IPS DF 4.7 (cell line): ENCODE measurements around the gene FLT4.

Source experiments
- DNase-seq: peaks from one replicate; pipeline ENCODE4 v3.0.0-alpha.2; 2013; ENCODE audit warnings: low spot score; ENCODE audit errors: extremely low read depth

FLT4 gene

DNA sequence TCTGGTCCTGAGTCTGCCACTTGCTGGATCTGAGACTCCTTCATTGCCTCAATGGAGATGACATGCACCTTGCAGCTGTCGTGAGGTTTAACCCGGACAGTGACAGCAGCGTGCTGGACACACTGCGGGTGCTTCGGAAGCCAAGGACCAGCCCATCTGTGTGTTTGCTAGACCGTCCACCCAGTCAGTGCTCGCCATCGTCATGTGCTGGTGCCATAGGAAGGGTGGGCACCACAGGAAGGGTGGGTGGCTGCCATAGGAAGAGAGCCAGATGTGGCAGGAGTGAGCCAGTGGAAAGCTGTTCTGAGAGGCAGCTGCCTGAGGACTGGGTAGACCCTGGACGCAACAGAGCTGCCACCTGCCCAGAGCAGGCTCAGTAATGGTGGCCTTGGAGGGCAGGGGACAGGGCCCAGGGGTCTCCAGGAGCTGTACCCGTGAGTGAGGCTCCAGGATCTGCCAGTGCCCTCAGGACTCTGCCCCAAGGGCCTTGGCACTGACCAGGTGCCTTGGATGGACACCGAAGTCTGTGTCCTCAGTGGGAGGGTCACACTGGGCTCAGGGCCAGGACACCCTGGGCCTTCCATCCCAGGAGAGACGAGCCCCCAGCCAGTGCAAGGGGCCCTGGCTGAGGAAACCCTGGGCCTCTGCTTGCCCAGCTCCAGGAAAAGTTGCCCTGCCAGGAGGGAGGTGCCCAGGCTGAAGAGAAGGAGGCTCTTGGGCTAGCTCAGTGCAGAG is 21.8 kb downstream of the FLT4 start:
- no peak for DNase-seq

DNA sequence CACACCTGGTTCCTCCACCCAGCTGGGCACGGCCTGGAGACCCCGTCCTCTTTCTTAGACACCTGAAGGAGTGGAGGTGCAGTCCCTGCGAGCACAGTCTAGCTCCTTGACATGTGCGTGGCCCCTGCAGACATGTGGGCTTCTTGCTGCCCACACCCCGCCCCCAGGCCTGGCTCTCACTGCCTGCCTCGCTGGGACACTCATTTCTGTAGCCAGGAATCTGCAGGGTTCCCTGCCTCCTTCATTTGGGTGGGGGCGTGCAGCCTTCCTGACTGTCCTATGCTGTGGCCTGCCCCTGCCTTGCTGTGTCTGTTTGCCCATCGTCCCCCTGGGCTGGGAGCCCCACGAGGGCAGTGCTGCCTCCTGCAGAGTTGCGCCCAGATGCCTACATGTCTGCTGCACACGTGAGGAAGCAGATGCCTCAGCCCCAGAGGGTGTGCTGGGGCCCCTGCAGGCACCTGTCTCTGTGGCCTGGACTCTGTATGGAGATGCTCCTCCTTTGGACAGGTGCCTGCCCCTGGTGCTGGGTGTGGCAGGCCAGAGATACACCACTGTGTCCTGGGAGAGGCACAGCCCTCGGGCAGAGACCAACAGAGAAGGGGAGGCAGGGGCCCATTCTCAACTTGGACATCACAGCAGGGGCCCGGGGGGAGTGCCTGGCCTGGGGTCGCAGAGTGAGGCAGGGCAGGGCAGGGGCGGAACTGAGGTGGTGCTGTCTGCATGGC is 22.6 kb downstream of the FLT4 start:
- DNase-seq, result no peak

DNA sequence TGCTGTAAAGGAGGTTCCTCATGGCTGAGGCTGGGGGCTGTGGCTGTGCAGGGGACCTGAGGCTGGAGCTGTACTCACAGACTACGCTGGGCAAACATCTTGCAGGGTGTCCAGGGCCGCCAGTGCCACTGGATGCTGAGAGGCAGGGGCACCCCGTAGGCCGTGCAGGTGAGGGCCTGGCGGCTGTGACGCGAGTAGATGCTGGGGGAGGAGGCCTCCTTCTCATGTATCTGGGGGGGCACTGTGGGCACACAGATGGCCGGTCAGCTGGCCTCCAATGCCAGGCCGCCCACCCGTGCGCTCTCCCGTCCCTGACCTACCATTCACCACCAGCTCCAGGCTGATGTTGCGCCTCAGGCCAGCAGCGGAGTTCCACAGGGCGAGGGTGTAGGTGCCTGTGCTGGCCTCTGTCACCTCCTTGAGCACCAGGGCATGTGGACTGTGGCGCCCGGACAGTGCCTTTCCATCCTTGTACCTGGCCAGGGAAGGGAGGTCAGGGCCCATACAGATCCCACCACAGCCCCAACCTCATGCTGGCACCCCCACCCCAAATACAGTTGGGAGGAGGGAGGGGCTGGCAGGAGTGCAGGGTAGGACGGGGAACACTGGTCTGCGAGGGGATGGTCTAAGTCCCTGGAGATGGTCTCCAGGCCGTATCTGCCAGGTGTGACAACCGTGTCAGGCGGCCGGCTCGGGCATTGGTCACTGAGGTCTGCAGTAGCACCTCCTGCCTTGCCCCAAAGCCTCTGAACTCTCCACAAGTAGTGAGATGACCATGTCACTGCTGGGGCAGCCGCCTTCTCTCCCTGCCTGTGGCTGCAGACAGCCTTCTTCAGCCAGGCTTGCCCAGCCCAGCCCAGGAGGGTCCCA is 23.4 kb downstream of the FLT4 start:
- DNase-seq, result no peak

DNA sequence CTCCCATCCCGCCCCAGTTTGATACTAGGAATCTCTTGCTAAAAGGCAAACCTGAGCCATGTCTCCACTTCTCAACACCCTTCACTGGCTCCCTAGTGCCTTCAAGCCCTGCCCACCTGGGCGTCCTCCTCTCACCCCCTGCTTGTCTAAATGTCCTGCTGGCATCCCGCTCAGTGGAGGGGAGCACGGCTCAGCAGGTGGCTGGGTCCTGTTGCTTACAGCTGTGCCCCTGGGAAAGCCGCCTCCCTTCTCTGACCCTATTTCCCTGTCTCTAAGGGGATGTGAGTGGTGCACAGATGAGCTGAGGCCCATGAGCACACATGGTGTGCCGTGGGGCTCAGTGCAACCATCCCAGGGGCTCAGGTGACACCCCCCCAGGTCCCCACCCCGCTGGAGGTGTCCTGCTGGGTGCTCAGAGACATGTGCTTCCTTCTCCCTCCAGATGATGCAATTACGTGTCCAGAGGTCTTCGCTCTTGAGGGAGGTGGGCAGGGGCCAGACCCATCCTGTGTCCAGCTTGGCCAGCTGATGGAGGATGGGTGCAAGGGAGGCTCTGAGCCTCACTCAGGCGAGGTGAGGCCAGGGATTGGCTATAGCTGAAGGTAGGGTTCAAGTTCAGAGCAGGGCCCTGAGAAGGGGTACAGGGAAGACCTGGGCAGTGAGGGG is 24.1 kb downstream of the FLT4 start:
- no peak for DNase-seq

DNA sequence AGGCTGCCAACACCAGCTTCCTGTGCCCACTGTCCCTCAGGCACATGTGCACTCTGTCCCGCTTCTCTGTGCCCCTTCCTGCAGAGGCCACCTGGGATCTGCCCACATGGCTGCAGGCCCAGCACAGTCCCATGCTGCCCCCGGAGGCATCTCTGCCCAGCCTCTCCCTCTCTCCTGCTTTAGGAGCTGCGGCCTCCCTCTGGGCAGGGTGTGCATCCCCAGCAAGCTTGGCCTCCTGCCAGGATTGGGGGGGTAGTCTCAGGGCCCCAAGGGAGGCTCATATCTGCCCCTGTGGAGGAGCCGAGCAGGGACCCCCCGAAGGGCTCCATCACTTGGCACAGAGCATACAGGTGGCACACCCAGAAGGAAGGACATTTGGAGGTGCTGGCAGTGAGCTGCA is 24.8 kb downstream of the FLT4 start:
- no peak for DNase-seq

DNA sequence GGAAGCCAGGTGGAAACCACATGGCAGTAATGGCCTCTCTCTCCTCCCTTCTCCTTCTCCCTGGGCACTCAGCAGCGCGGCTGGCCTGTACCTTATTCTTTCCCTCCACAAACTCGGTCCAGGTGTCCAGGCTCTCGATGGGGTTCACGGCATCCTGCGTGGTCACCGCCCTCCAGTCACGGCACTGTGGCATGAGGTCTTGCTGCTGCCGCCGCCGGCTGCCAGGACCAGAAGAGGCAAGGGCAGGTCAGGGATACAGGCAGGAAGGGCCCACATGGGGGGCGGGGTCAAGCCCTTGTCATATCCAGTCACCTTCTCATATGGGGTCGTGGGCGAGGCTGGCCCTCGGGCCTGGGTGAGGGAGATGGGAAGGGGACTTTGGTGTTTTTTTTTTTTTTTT is 25.6 kb downstream of the FLT4 start:
- no peak for DNase-seq

DNA sequence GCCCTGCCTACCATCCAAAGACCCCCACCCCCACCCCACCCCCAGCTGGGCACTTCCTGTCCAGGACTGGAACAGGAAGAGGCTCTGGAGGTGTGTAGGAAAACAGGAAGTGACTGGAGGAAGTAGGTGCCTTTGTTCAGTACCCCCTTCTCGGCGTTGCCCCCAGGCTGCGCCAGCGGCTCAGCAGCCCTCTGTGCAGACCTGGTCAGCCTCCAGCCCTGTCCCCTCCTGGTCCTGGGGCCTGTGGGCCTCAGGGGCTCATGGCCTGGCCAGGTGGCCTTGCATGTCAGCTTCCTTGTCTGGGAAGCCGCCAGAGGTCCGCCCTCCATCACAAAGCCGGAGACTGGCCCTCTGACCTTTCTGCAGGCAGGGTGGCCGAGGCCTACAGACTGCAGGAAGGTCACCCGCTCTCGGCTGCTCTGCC is 26.0 kb downstream of the FLT4 start:
- no peak for DNase-seq

DNA sequence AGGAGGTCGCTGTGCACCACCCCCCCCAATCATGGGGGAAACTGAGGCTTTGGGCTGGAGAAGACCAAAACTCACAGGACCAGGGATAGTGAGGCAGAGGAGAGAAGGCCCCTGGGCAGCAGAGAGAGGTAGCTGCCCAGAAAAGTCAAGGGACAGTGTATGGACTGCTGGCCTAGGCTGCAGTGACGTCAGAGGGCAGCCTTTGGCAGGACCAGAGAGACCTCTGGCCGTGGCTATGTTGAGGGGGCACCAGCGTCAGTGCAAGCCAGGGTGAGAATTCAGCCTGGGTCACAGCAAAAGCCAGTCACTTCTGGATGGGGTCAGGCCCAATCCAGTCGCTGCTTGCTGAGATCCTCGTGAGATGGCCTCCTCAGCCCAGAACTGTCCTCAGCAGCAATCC is 26.5 kb downstream of the FLT4 start:
- DNase-seq, result no peak

DNA sequence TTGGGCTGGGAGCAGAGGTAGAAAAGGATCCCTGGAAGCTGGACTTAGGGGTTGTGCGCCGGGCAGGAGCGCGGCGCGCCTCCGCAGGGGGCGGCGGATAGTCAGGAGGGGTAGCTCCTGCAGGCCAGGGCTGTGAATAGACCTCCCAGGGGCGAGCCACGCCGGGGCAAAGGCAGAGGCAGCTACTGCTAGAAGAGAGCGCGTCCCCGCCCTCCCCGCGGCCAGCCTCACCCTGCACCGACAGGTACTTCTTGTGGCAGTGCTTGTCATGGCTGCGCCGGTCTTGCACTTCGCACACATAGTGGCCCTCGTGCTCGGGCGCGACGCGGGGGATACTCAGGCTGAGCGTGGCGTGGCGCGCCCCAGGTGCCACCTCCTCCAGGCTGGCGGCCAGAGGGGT is 28.1 kb downstream of the FLT4 start:
- no peak for DNase-seq

DNA sequence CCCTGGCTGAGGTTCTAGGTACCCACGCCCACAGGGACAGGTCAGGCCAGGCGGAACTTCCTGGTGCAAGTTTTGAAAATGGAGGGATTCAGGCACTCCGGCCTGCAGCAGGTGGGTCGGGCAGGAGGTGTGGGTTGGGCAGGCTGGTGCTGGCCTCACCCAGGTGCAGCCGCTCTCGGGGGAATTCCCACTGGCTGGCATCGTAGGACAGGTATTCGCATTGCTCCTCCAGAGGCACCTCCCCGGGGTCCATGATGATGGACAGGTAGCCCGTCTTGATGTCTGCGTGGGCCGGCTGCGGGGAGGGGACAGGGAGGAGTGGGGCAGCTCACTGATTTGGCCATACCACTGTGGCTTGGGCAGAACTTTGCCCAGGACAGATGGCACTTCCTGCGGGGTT is 29.4 kb downstream of the FLT4 start:
- no peak for DNase-seq

DNA sequence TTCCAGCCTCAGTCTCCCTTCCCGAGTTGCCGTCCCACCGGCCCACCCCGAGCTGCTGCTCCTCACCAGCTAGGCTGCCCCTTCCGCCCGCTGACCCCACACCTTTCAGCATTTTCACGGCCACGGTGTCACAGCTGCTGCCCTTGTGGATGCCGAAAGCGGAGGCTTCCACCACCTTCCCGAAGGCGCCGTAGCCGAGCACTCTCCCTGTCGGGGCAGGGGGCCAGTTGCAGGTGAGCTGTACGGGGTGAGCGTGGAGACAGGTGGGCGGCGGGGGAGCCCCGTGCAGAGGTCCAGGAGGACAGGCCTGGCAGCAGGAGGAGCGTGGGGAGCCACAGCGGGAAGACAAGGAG is 29.9 kb downstream of the FLT4 start:
- no peak for DNase-seq

DNA sequence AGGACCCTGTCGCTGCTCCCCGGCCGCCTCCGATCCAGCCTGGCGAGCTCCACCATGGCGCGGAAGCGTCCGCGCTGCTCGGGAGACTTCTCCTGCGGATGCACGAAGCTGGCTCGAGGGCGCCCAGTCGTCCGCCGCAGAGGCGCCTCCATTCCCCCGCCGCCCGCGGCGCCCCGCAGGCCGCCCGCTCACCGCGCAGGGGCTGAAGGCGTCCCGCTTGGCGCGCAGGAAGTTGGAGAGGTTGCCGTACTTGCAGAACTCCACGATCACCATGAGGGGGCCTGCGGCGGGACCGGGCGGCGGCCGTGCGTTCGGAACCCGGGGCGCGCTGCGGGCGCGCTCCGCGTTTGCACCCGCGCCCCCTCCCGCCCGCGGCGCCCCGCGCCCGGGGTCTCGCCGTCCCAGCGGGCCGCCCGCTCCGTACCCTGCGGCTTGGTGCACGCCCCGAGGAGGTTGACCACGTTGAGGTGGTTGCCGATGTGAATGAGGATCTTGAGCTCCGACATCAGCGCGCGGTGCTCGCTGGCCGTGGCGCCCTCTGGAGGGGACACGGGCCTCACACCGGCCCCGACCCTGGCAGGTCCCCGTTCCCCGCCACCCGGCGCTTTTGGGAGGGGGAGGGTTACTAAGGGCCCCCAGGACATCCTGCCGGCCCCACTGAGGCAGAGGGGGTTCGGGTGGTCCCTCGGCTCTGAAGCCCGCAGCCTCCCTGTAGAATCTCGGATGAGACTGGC is 30.4 kb downstream of the FLT4 start:
- DNase-seq, result no peak

DNA sequence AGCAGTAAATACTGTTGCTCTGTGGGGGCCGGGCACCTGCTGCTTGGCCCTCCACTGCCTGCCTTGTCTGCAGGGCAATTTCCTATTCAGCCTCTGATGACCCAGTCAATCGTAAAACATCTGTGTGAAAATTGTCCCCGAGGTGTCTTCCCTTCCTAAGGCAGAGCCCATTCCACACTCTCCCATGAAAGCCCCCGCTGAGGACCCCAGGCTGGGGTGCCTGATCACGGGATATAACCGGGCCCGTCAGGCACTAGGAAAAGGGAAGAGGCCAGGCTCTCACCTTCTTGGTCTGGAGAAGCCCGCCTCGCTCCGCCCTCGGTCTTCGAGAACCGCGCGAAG is 30.9 kb downstream of the FLT4 start:
- no peak for DNase-seq

DNA sequence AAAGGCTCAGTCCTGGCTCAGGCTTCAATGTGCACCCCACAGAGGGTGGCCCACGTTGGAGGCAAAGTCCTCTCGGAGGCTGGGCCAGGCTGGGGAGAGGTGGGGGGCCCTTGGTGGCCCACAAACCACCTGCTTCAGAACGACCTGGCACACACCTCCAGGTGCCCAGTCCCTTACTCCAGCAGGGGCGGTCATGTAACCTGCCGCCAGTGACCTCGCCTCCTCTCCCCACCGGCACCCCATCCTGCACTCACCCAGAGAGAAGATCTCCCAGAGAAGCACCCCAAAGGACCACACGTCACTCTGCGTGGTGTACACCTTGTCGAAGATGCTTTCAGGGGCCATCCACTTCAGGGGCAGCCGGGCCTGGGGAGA is 35.6 kb downstream of the FLT4 start:
- no peak for DNase-seq

DNA sequence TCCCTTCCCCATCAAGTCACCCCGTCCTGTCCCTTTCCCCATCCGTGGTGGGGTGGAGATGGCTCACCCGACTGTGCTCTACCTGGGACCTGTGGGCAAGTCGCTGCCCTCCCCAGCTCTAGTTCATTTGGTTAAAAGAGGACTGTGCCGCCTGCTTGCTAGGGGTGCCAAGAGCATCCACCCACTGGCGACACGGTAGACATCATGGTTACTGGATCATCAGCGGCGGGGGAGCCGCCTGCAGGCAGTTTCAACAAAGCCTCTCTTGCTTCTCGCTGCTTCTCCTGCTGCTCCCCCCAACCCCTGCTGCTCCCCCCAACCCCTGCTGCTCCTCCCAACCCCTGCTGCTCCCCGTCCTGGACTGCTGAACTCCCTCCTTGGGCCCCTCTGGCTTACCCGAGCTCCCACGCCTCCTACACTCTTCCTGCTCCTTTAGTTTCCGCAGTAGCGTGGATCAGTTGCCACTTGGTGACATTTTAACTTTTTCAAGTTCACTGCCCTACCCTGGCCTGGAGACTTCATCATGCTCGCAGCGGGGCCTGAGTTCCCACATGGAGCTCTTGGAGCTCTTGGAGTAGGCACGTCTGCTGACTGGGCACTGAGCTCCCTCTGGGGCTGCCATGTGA is 36.1 kb downstream of the FLT4 start:
- DNase-seq, result no peak

DNA sequence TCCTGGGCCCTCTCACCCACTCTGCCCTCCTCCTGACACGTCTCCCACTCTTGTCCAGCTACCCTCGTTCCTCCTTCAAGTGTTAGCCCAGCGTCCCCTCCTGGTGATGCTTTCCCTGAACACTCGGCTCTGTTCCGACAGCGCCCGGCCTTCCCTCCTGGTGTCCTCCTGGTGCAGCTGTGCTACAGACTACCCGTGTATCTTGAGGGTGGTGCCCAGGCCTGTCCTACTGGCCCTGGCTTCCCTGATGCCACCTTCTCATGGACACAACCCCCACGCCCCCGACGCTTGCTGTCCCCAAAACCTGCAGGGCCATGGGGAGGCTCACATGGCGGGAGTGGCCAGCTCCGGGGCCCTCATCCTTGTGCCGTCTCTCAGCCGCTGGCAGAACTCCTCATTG is 36.7 kb downstream of the FLT4 start:
- DNase-seq, result no peak

DNA sequence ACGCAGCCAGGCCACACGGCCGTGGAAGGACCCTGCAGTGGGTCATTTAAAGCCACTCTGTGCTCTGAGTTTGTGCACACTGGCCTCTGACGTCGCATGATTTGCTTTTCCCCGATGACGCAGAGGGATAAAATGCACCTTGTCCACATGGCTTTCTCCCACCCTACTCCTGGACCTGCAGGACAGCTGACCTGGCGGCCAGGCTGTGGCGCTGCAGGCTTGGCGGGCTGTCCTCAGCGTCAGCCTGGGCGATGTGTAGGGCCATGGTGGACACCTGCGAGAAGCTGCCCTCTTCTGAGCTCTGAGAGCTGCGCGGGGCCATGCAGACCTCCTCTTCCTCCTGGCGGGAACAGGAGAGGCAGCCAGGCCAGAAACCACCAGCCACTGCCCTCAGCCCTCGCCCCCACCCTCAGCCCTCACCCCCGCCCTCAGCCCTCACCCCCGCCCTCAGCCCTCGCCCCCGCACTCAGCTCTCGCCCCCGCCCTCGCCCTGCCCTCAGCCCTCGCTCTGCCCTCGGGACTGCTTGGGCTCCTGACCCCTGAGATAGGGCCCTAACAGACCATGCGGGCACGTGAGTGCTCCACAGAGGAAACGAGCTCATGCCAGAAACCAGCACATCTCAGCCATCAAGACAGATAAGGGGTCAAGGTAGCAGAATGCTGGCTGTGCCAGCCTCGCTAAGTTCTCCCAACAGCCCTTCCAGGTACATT is 38.1 kb downstream of the FLT4 start:
- DNase-seq, result no peak

DNA sequence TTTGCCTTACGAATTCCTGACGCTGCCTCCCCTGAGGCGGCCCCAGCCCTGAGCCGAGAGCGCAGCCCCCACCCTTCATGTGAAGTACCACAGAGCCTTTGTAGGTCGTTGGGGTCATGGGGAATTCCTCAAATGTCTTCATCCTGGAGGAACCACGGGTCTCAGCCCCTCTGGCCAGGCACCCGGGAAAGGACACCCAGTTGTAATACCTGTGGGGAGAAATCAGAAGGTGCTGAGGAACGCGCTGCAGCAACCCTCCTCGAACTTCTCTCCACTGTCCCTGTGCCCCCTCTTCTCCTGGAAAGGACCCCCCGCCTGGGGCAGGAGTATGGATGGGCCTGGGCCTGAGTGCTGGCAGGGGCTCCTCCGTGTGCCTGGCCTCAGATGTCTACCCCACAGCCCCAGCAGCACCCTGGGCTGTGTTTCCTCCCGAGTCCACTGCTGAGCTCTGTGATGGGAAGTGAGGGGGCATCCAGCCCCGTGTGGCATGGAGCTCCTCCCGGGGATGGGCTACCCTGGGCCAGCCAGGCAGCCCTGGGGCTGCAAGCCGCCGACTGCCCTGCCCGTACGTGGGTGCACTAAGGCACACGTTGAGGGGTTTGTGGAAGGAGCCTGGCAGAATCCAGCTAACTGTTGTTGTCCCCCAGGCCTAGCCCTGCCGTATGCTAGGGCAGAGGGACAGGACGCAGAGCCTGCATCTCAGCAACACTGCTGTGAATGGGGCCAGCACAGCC is 39.4 kb downstream of the FLT4 start:
- DNase-seq, result no peak

DNA sequence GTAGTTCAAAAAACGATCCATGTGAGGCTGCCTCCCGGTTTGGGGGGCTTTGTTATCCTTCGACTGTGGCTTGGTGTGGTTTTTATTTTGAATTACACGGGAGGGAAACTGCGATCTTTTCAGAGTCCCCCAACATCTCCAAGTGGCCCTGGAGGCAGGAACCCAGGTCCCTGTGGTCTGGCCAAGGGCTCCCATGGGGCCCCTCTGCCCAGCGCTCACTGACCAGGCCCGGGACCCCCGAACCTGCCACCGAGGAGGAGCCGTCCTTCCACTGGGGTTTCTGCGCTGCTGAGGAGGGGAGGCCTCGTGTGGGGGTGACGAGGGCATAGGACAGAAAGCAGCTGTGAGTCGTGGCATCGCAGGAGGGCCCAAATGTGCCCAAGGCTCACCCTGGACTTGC is 40.0 kb downstream of the FLT4 start:
- no peak for DNase-seq
